Loucy (cell line): Measurements from ENCODE around the gene LECT2.

ENCODE experiments used
- CTCF ChIP-seq: fragments of 200-600 bp; sonication (generic); conservative IDR thresholded peaks from 2 replicates; pipeline ENCODE4 v1.5.1; 2014; ENCODE audit warnings: mild to moderate bottlenecking, antibody characterized with exemption, low read length
- EZH2phosphoT487 ChIP-seq: fragments of 200-600 bp; IDR thresholded peaks from 2 replicates; pipeline ENCODE4 v1.6.1; 2018; ENCODE audit warnings: antibody characterized with exemption, mild to moderate bottlenecking, moderate library complexity, borderline replicate concordance

DNA sequence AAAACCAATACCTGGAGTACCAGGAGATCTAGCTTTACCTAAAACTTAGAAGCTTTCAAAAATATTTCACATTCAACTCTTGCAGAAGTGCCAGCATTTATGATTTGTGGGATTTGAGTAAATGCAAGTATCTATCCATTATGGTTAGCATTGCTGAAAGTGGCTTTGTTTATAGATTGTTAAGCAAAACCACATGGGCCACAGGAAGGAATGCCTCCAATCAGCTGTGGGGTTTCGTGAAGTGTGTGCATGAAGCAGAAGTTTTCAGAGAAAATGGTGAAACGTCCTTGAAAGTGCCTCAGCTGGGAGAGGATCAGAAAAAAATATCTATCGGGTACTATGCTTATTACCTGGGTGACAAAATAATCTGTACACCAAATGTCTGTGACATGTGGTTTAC, 4.2 kb downstream of the LECT2 start:
- TF ChIP-seq CTCF (no peak), EZH2phosphoT487 (no peak)
